Superior temporal gyrus (tissue), 1 donor: Measurements from ENCODE around the gene PNN.
"Not testable (repeated sequence)": the region's sequence is repeated elsewhere in the genome, so short reads cannot be mapped to it uniquely, and the experiment has no call there.

ENCODE experiments used
- DNase-seq: peaks from one replicate; pipeline ENCODE4 v3.0.0-alpha.2; 2016; ENCODE audit errors: extremely low spot score

Gene PNN

GRCh38 chr14:39181026-39181692 lies 6.1 kb downstream of the PNN start:
- DNase-seq: no peak

- no peak for DNase-seq
These were observed 6.6 kb downstream of the PNN start for GRCh38 chr14:39181693-39182047.

- DNase-seq: no peak
These were observed 8.0 kb downstream of the PNN start for GRCh38 chr14:39182770-39183684.

GRCh38 chr14:39183685-39184003 lies 8.6 kb downstream of the PNN start:
- not testable (repeated sequence) for DNase-seq

GRCh38 chr14:39184628-39185255 lies 9.7 kb downstream of the PNN start:
- DNase-seq: no peak

GRCh38 chr14:39185256-39186049 lies 10.4 kb downstream of the PNN start:
- DNase-seq: no peak

GRCh38 chr14:39186941-39187525 lies 12.0 kb downstream of the PNN start:
- no peak for DNase-seq

GRCh38 chr14:39203659-39204606 lies 28.9 kb downstream of the PNN start:
- DNase-seq: no peak

- DNase-seq: not testable (repeated sequence)
These were observed 32.4 kb downstream of the PNN start for GRCh38 chr14:39207430-39207829.

GRCh38 chr14:39211109-39211741 lies 36.2 kb downstream of the PNN start:
- no peak for DNase-seq

- DNase-seq: no peak
These were observed 37.0 kb downstream of the PNN start for GRCh38 chr14:39212034-39212433.

GRCh38 chr14:39212693-39213092 lies 37.6 kb downstream of the PNN start:
- no peak for DNase-seq

- no peak for DNase-seq
These were observed 42.3 kb downstream of the PNN start for GRCh38 chr14:39217214-39217879.

GRCh38 chr14:39218171-39218769 lies 43.2 kb downstream of the PNN start:
- DNase-seq: no peak

- DNase-seq: no peak
These were observed 44.0 kb downstream of the PNN start for GRCh38 chr14:39219075-39219499.

- DNase-seq: not testable (repeated sequence)
These were observed 45.4 kb downstream of the PNN start for GRCh38 chr14:39220473-39220872.

- DNase-seq: no peak
These were observed 53.0 kb downstream of the PNN start for GRCh38 chr14:39228044-39228443.

- no peak for DNase-seq
These were observed 53.6 kb downstream of the PNN start for GRCh38 chr14:39228509-39229221.
